ENCODE measurements around the gene UBE2S.

The UBE2S gene

DNA sequence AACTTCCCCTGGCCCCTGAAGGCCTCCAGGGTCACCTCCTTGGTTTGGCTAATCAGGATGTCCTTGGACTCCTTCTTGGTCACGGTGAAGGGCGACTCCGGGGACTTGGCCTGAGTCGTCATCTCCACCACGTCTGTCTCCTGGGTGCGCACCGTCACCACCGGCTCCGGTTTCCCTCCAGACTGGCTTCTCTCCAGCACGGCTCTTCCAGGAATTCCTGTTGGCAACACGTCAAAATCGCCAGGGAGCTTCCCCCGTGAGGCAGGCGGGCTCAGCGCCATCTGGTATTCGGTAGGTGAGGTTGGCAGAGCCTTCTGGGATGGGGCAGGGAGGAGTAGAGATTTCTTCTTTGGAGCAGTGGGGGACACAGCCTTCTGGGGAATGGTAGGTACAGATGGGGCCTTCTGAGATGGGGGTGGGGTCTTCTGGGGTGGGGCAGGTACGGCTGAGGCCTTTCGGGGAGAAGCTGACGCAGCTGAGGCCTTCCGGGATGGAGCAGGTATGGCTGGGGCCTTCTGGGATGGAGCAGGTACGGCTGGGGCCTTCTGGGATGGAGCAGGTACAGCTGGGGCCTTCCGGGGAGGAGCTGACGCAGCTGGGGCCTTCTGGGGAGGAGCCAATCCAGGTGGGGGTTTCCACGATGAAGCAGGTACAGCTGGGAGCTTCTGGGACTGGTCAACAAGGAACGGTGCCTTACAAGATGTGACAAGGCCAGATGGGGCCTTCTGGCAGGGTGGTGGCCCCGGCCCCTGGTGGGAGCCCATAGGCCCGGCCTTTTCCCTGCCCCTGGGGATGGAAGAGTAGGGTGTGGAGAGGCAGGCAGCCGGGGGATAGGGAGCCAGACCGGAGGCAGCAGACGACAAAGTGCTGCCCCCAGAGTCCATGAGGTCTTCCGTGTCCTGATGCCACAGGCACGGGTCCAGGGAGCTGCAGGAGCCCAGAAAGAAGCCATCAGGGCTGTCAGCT, 48.4 kb downstream of the UBE2S start:
- DNase-seq = no peak

DNA sequence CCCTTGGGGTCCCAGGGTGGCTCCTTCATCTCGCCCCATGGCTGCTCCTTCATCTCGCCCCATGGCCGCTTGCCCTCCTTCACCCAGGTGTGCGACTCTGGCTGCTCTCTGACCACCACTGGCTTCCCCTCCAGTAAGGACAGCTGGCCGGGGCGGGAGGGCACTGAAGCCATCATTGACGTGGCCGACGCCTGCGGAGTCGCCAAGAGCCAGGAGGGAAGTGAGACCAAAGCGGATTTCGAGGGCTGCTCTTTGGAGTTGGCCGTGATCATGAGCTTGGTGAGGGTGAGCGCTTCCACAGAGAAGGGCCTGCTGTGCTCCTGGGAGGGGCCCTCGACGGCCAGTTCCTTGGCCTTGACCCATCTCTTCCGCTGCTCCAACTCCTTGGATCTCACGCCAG, 49.1 kb downstream of the UBE2S start:
- no peak for DNase-seq

DNA sequence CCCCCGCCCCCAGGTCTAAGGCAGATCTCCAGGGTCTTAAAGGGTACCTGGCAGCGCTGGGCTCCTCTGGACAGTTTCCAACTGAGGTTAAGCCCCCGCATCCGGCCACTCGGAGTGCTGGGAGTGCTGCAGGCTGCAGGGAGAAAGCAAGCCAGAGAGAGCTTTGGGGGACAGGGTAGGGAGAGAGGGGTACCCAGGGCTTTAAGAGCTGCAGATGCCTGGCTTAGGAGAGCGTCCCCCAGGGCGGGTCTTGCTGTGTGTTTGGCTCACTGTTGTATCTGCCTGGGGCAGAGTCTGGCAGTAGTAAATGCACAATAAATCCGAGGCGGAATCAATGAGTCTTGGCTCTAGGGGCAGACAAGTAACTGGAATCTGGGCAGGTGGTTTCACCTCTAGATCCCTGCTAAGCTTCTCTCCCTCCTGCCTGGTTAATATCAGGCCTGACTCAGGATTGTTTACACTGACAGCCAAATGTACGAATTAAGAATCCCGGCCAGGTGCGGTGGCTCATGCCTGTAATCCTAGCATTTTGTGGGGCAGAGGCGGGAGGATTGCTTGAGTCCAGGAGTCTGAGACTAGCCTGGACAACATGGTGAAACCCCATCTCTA, 52.3 kb downstream of the UBE2S start:
- DNase-seq = no peak

DNA sequence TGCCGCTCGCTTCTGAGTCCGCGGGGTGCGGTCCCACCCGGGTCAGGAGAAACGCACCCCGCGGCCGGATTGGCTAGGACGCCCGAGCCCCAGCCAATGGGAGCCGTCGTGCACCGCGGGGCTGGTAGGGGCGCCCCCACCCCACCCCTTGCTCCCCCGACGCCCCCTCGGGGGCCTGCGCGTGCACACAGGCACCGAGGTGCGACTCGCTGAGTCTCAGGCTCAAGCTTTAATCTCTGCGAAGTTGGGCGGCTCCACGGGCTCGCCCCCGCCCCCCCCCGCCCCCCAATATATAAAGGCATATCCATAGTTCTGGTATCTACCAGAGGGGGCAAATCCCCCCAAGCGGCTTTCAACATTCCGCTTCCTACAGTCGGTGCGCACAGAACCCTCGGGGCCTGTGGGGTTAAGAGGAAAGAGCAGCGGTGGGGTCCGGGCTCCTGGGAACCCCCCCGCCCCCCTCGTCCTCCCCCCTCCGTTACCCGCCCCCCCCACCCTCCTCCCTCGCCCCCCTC, 52.8 kb downstream of the UBE2S start, which contains the start of gene COX6B2:
COX6B2 (minus strand) TSS at position 22 of the 515 bp plus-strand sequence. CDS start 198 bp downstream, outside the sequence.
- no peak for DNase-seq

DNA sequence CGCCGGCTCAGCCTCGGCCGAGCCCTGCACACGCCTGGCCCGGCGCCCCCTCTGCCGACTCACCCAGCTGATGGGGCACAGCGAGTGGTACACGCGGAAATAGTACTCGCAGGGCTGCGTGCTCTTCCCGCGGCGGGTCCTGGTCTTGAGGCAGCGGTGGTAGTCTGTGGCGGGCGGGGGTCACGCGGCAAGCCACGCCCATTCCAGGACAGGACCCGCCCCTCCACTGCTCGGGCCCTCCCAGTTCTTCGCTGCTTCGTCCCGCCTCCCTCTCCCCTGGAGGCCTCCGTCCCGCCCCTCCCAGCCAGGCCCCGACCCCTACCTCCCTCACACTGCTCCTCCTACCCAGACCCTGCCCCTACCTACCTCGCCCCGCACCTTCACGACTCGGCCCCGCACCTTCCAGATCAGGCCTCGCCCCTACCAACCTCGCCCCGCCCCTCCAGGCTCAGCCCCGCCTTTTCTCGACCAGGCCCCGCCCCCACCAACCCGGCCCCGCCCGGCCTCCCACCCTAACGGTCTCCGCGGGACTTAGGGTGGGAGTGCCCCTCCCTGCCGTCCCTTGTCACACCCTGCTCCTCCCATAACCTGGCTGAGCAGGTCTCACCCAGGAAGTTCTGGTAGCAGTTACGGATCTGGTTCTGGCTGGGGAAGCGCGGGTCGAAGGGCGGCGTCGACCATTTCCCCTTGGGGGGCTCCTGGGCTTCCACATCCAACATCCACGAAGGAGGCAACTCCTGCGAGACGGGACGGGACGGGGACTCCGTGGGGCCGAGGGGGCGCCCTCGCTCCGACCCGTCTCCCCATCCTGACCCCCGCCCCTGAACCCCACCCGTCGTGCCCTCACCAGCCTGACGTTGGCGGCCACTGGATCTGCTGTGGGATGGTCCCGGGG, 53.5 kb downstream of the UBE2S start:
- peak; percentile 72 for DNase-seq

DNA sequence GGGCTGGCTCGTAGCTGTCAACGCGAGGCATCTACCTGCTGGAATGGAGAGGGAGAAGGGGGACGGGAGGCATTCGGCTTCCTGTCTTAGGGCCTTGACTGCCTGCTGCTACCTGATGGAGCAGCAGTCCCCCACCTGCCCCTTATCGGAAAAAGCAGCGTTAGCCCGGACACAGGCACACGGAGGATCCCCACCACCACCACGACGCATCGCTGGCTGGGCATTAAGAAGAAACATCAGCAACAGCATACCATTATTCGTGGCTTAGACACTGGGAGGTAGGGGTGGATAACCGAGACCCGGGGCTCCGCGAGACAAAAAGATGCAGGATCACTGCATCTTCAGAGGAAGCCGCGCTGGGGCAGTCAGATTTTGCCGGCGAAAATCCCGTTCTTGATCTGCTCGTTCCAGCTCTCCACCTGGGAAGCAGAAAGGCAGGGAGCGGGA, 54.2 kb downstream of the UBE2S start:
- DNase-seq = no peak

DNA sequence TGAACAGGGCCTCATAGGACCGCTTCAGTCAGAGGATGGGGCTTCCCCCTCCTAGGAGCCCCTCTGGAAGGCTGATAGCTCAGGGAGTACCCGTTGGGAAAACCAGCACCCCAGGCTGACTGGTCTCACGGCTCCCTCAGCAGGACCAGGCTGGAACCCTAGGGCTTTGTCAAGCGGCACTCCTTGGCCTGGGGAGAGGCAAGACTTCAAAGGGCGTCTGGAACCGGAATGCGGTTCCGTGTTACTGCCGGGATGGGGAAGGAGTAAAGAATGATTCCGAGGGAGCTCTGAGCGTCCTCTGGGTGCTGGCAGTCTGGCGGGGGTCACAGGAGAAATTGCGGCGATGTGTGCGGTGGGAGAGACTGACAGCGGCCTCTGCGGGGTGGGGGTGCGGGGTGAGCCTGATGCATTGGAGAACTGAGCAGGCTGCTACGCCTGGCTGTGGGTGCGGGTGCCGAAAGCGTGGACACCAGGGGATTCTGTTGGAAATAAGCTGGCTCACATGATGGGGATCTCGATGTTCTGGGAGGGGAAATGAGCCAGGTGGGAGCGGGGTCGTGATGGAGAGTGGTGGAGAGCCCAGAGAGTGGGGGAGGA, 54.9 kb downstream of the UBE2S start:
- DNase-seq = no peak

DNA sequence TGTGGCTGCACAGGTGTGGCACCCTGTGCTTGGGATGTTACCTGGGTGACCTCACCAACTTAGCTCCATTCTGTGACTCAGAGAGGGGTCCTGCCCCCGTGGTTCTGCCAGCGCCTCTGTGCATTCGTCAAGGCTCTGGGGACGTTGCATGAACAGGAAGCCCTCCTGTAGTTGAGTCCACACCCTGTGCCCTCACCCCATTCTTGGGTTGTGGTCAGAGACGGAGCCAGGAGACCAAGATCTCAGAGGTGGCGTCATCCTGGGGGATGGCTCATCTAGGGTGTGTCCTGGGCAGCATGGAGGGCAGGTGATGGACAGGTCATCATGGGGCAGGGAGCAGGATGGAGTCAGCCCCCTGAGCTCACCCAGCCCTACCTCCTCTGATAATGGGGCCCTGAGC, 55.5 kb downstream of the UBE2S start:
- no peak for DNase-seq

DNA sequence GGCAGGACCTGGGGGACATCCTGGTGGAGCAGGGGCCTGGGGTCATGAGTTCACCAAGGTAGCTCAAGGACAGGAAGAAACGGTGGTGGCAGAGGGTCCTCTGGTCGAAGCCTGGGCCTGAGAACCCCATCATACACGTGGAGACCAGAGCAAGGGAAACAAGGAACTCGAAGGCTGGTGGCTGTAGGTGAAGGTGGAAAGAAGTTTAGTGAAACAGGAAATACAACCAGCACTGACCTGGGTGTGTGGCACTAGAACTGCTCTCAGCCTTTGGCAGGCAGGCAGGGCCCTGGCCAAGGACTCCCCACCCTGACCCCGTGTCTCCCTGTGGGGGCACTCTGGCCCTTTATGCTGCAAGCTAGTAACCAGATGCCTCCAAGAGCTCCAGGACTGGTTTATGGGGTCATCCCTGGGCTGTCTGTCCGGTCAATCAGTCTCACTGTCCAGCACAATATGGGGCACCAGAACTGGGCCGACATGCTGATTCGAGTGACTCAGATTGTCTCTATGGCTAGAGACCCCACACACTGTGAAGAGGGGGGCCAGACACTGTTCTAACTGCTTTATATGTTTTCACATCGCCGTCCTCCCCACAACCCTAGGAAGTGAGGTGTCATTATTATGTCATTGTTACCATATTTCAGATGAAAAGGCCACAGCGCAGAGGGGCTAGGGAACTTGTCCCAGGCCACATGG, 56.8 kb downstream of the UBE2S start:
- no peak for DNase-seq
